Neural cell (in vitro differentiated cells): Measurements from ENCODE around the gene RUFY4. TPM values are rescaled to one million over a fixed set of nuclear protein-coding genes. Genes with fewer than 3 reads are reported as not detected.

Experiments
- H2AFZ ChIP-seq: fragments of 200-600, 300-800 bp; sonication (generic), shearing (Covaris generic); 2 replicates; pipeline ENCODE4 v1.6.0; 2014; ENCODE audit warnings: low read depth, mild to moderate bottlenecking, antibody characterized with exemption, low read length, moderate library complexity
- H3F3A ChIP-seq: fragments of 200-600 bp; shearing (Covaris generic); 2 replicates; pipeline ENCODE4 v1.6.1; 2016; ENCODE audit warnings: mild to moderate bottlenecking, moderate library complexity, mixed read lengths, antibody characterized with exemption, low read length; ENCODE audit not compliant: insufficient read depth, poor library complexity, severe bottlenecking
- H3K27ac ChIP-seq: fragments of 200-600, 300-800 bp; sonication (generic), shearing (Covaris generic); 2 replicates; pipeline ENCODE4 v1.5.1; 2014; ENCODE audit warnings: mild to moderate bottlenecking, low read length, moderate library complexity
- H3K27me3 ChIP-seq: fragments of 300-800, 200-600 bp; sonication (generic), shearing (Covaris generic); 2 replicates; pipeline ENCODE4 v1.6.0; 2014; ENCODE audit warnings: mild to moderate bottlenecking, low read depth, low read length, moderate library complexity; ENCODE audit not compliant: insufficient read depth
- H3K36me3 ChIP-seq: fragments of 300-800, 200-600 bp; sonication (generic), shearing (Covaris generic); 2 replicates; pipeline ENCODE4 v1.5.1; 2014; ENCODE audit warnings: mild to moderate bottlenecking, antibody characterized with exemption, low read length, moderate library complexity; ENCODE audit not compliant: insufficient read depth
- H3K4me2 ChIP-seq: fragments of 300-800, 200-600 bp; sonication (generic), shearing (Covaris generic); 2 replicates; pipeline ENCODE4 v1.6.0; 2014; ENCODE audit warnings: mild to moderate bottlenecking, low read length
- H3K4me3 ChIP-seq: fragments of 300-800, 200-600 bp; sonication (generic), shearing (Covaris generic); 2 replicates; pipeline ENCODE4 v1.5.1; 2014; ENCODE audit warnings: mild to moderate bottlenecking, low read length, moderate library complexity
- H3K79me2 ChIP-seq: fragments of 200-600 bp; shearing (Covaris generic); replicated peaks from 2 replicates; pipeline ENCODE4 v1.6.0; 2014; ENCODE audit warnings: mild to moderate bottlenecking, low read length, moderate library complexity; ENCODE audit not compliant: insufficient read depth
- H3K9ac ChIP-seq: fragments of 300-800, 200-600 bp; sonication (generic), shearing (Covaris generic); 2 replicates; pipeline ENCODE4 v1.6.1; 2016; ENCODE audit warnings: mild to moderate bottlenecking, low read length, mixed read lengths
- H3K9me2 ChIP-seq: fragments of 200-600 bp; shearing (Covaris generic); 2 replicates; pipeline ENCODE4 v1.6.1; 2016; ENCODE audit warnings: mild to moderate bottlenecking, low read length, mixed read lengths; ENCODE audit not compliant: insufficient read depth
- H3K9me3 ChIP-seq: fragments of 200-600, 300-800 bp; sonication (generic), shearing (Covaris generic); 2 replicates; pipeline ENCODE4 v1.6.1; 2016; ENCODE audit warnings: mild to moderate bottlenecking, mixed run types, low read length, moderate library complexity, mixed read lengths
- H4K20me1 ChIP-seq: fragments of 200-600 bp; shearing (Covaris generic); 2 replicates; pipeline ENCODE4 v1.6.1; 2016; ENCODE audit warnings: mild to moderate bottlenecking, mixed run types; ENCODE audit not compliant: insufficient read depth
- CTCF ChIP-seq: fragments of 450-650 bp; IDR thresholded peaks from 2 replicates; pipeline ENCODE4 v1.5.1; 2014; ENCODE audit warnings: antibody characterized with exemption, mild to moderate bottlenecking, moderate library complexity; ENCODE audit not compliant: poor library complexity, severe bottlenecking
- EP300 ChIP-seq: fragments of 450-650 bp; conservative IDR thresholded peaks from 2 replicates; pipeline ENCODE4 v1.6.1; 2014; ENCODE audit warnings: antibody characterized with exemption, mild to moderate bottlenecking, moderate library complexity; ENCODE audit not compliant: poor library complexity, severe bottlenecking
- EZH2 ChIP-seq: fragments of 200-600, 300-800 bp; shearing (Covaris generic), sonication (generic); IDR thresholded peaks from 2 replicates; pipeline ENCODE4 v1.6.1; 2014; ENCODE audit warnings: antibody characterized with exemption, low read length, borderline replicate concordance, mild to moderate bottlenecking; ENCODE audit not compliant: insufficient read depth, poor library complexity, severe bottlenecking
- MXI1 ChIP-seq: fragments of 450-650 bp; conservative IDR thresholded peaks from 2 replicates; pipeline ENCODE4 v1.6.1; 2014; ENCODE audit warnings: antibody characterized with exemption, mild to moderate bottlenecking; ENCODE audit not compliant: poor library complexity, severe bottlenecking
- POLR2AphosphoS5 ChIP-seq: IDR thresholded peaks from 2 replicates; pipeline ENCODE4 v1.6.1; 2012
- RAD21 ChIP-seq: fragments of 450-650 bp; conservative IDR thresholded peaks from 2 replicates; pipeline ENCODE4 v1.6.1; 2014; ENCODE audit warnings: antibody characterized with exemption, mild to moderate bottlenecking, moderate library complexity
- TAF1 ChIP-seq: IDR thresholded peaks from 2 replicates; pipeline ENCODE4 v1.6.1; 2012; ENCODE audit warnings: low read depth
- polyA plus RNA-seq: library from polyadenylated mRNA; depleted of rRNA; stranded (reverse); fragments of >200 nt; gene quantifications from 2 replicates; pipeline ENCODE4 v1.2.3, GENCODE V29; 2014
- TF ChIP-seq, protein P1 (sequence below): IDR thresholded peaks from 2 replicates; pipeline ENCODE4 v1.6.1; 2012; ENCODE audit warnings: borderline replicate concordance

RUFY4 gene
- polyA plus RNA-seq, 1 donor from 2014 or later = not detected

DNA sequence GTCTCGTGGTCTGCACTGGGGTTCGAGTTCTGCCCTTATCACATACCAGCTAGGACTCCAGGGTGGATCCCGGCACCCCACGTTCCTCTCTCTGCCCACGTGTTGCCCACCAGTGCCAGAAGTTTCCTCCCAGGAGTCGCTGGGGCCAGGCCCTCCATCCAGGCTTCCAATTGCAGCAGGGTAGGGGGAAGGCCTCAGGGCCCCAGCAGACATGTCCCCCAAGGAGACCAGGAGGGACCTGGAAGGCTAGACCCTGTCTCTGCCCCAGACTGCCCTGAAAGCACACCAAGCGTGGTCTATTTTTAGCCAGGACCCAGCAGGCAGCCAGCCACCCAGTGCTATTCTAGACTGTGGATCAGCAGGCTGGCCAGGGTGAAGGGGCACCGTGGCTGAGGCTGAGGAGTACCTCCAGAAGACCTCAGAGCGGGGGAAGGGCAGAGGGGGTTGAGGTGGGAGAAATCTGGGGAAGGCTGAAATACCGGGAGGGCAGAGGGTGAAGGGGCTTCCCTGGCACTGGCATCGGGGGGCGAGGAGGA, 47.4 kb upstream of the RUFY4 start:
- Histone ChIP-seq H3K9ac (no peak overlapping the region), H4K20me1 (no peaks in the 10 kb centered on the region)

DNA sequence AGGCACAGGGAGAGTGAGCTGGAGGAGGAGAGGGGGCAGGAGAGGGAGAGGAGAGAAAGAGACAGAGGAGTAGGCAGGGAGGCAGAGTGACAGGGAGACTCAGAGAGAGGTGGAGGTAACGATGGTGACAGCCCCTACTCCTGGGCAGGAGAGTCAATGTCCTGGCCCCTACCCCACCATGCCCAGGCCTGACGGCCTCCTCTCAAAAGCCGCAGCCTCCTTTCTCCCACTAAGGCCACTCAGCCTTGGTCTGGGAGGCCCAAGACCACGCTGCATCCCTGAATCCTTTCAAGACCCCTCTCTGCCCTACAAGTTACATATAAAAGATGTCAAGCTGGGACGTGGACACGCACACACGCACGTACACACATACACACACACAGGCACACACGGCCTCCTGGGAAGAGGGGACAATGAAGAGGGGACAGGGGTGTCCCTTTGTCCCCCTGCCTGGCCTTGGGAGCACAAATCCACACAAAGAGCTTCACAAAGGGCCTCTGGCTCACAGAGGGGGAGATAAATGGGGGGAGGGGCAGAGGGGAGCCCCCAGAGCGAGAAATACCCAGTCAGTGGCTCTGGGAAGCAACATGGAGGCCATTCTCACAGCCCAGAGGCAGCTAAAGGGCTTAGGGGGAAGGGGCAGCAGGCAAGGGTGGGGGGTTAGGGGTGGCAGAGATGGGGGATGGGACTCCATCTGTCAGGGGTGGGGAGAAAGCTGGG, 46.8 kb upstream of the RUFY4 start:
- Histone ChIP-seq H3K36me3 (no peaks in the 10 kb centered on the region), H3K9ac (no peak overlapping the region), H3K4me2 (no peak overlapping the region), H3K9me3 (no peaks in the 10 kb centered on the region), H3K27ac (no peak overlapping the region), H3F3A (no peaks in the 10 kb centered on the region), H3K27me3 (no peaks in the 10 kb centered on the region), H3K79me2 (no peaks in the 10 kb centered on the region), H2AFZ (no peak overlapping the region), H3K4me3 (no peak overlapping the region), H4K20me1 (no peaks in the 10 kb centered on the region), H3K9me2 (no peaks in the 10 kb centered on the region)
- TF ChIP-seq TAF1 = no peak
- TF ChIP-seq EP300 = no peak
- TF ChIP-seq EZH2 = no peak
- TF ChIP-seq CTCF = no peak
- TF ChIP-seq, protein P1, sequence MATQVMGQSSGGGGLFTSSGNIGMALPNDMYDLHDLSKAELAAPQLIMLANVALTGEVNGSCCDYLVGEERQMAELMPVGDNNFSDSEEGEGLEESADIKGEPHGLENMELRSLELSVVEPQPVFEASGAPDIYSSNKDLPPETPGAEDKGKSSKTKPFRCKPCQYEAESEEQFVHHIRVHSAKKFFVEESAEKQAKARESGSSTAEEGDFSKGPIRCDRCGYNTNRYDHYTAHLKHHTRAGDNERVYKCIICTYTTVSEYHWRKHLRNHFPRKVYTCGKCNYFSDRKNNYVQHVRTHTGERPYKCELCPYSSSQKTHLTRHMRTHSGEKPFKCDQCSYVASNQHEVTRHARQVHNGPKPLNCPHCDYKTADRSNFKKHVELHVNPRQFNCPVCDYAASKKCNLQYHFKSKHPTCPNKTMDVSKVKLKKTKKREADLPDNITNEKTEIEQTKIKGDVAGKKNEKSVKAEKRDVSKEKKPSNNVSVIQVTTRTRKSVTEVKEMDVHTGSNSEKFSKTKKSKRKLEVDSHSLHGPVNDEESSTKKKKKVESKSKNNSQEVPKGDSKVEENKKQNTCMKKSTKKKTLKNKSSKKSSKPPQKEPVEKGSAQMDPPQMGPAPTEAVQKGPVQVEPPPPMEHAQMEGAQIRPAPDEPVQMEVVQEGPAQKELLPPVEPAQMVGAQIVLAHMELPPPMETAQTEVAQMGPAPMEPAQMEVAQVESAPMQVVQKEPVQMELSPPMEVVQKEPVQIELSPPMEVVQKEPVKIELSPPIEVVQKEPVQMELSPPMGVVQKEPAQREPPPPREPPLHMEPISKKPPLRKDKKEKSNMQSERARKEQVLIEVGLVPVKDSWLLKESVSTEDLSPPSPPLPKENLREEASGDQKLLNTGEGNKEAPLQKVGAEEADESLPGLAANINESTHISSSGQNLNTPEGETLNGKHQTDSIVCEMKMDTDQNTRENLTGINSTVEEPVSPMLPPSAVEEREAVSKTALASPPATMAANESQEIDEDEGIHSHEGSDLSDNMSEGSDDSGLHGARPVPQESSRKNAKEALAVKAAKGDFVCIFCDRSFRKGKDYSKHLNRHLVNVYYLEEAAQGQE = no peak
- no peak for TF ChIP-seq RAD21
- no peak for TF ChIP-seq POLR2AphosphoS5

More for the DNA sequence above, 47.4 kb upstream of the RUFY4 start:
- Histone ChIP-seq H3K9me2 (no peaks in the 10 kb centered on the region), H3K36me3 (no peaks in the 10 kb centered on the region), H2AFZ (no peak overlapping the region), H3K27me3 (no peaks in the 10 kb centered on the region), H3K27ac (no peak overlapping the region), H3K4me2 (no peak overlapping the region), H3K9me3 (no peaks in the 10 kb centered on the region), H3K4me3 (no peak overlapping the region), H3K79me2 (no peaks in the 10 kb centered on the region), H3F3A (no peaks in the 10 kb centered on the region)
- TF ChIP-seq EZH2 (no peak), CTCF (no peak), TAF1 (no peak), MXI1 (no peak)
- TF ChIP-seq, protein P1 = no peak
